Measurements from ENCODE around the gene PDZD2.
"Not testable (repeated sequence)": the region's sequence is repeated elsewhere in the genome, so short reads cannot be mapped to it uniquely, and the experiment has no call there.

Gene PDZD2

GRCh38 chr5:32074401-32074800 is 435.5 kb downstream of the PDZD2 start:
- no peak for DNase-seq (ENCODE audit: low read depth in 2 of 2)

DNA sequence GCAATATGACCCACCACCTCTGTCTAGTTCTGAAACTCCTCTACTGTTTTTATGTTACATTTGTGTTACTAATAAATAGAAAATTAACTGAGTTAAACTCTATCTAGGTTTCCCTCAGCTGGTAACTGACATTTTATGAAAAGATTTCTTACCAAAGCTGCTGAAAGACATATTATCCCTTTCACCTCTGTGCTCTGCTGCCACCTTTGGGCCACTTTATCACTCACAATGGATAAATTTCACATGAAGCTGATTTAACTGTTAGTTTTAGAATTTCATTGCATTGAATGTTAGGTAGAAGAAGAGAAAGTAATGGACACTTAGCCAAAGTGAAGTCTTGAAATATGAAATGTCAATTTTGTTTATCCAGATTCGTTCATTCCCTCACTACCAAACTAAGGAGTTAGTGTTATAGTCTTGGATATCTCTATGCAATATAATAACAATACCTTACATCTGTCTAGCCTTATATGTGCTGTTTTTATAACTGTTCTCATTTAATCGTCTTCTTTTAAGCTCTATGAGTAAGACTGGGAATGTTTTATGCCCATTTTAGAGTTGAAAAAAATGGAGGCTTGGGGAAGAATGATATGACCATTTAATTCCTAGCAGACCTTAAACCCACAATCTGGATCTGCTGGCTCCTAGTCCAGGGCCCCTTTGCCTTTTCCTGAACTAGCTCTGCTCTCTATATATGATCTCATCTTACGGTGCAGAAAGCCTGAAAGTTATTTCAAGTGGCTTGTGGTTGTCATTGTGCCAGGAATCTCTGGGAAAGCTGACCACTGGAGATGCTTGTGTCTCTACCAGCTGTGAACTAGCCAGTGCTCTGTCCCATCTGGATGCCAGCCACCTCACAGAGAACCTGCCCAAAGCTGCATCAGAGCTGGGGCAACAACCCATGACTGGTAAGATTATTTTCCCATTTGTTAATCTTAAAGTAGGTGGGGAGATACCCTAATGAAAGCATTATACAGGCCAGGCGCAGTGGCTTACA is 438.1 kb downstream of the PDZD2 start:
- DNase-seq (ENCODE audit: low read depth in 2 of 2): peak in 1 of 2 experiments; percentile 24

DNA sequence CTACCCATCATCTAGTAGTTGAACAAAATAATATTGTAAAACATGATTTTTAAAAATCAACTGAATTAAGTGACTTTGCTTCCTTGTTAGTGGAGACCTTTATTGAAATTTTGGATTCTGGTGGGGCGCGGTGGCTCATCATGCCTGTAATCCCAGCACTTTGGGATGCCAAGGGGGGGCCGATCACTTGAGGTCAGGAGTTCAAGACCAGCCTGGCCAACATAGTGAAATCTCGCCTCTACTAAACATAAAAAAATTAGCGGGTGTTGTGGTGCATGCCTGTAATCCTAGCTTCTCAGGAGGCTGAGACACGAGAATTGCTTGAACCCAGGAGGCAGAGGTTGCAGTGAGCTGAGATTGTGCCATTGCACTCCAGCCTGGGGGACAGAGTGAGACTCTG is 439.9 kb downstream of the PDZD2 start:
- not testable (repeated sequence) for DNase-seq (ENCODE audit: low read depth in 2 of 2)

GRCh38 chr5:32080565-32080964 is 441.6 kb downstream of the PDZD2 start:
- DNase-seq (ENCODE audit: low read depth in 2 of 2): not testable (repeated sequence)

DNA sequence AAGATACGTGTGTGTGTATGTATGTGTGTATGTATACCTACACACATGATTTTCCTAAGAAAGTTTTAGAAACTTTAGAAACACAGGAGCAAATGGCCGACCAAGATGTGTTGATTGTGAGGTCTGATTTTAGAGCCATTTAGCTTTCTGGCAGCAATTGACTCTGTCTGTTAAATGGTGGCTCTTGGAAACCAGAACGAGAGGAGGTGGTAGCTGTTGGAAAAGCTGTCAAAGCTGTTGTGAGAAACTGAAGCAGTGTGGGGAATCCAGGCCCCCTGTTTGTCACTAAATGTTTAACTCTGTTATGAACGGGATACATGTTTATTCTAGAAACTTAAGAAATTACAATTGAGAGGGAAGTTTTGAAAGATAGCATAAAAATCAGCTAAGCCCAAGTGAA is 443.8 kb downstream of the PDZD2 start:
- no peak for DNase-seq (ENCODE audit: low read depth in 2 of 2)

DNA sequence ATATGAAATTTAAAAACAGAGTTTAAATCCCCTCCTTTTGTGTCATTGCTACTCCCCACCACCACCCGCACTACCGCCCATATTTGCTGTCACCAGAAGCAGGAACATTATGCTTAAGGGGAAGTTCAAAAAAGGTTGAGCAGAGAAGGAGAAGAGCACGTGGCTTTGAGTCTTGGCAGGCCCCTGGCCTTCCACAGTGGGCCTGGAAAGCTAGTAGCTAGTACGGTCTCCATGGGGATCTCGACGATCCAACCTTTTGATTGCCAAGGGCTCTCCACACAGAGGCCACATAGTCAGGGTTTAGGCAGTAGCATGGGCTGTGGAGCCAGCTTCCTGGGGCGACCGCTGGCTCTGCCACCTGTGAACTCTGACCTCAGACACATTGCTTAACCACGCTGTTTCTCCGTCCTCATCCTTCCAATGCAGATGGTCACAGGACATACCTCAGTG is 445.1 kb downstream of the PDZD2 start:
- DNase-seq (ENCODE audit: low read depth in 2 of 2): no peak

DNA sequence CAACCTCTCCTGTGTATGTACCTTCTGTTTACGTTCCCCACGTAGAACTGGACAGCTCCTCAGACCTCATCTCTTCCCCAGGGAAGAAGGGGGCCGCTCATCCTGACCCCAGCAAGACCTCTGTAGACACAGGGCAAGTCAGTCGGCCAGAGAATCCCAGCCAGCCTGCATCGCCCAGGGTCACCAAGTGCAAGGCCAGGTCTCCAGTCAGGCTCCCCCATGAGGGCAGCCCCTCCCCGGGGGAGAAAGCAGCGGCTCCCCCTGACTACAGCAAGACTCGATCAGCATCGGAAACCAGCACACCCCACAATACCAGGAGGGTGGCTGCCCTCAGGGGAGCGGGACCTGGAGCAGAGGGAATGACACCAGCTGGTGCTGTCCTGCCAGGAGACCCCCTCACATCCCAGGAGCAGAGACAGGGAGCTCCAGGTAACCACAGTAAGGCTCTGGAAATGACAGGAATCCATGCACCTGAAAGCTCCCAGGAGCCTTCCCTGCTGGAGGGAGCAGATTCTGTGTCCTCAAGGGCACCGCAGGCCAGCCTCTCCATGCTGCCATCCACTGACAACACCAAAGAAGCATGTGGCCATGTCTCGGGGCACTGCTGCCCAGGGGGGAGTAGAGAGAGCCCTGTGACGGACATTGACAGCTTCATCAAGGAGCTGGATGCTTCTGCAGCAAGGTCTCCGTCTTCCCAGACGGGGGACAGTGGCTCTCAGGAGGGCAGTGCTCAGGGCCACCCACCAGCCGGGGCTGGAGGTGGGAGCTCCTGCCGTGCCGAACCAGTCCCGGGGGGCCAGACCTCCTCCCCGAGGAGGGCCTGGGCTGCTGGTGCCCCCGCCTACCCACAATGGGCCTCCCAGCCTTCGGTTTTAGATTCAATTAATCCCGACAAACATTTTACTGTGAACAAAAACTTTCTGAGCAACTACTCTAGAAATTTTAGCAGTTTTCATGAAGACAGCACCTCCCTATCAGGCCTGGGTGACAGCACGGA is 448.5 kb downstream of the PDZD2 start:
- DNase-seq (ENCODE audit: low read depth in 2 of 2): no peak

DNA sequence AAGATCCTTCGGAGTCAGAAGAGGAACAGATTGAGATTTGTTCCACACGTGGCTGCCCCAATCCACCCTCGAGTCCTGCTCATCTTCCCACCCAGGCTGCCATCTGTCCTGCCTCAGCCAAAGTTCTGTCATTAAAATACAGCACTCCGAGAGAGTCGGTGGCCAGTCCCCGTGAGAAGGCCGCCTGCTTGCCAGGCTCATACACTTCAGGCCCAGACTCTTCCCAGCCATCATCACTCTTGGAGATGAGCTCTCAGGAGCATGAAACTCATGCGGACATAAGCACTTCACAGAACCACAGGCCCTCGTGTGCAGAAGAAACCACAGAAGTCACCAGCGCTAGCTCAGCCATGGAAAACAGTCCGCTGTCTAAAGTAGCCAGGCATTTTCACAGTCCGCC is 449.3 kb downstream of the PDZD2 start:
- DNase-seq (ENCODE audit: low read depth in 2 of 2): no peak

DNA sequence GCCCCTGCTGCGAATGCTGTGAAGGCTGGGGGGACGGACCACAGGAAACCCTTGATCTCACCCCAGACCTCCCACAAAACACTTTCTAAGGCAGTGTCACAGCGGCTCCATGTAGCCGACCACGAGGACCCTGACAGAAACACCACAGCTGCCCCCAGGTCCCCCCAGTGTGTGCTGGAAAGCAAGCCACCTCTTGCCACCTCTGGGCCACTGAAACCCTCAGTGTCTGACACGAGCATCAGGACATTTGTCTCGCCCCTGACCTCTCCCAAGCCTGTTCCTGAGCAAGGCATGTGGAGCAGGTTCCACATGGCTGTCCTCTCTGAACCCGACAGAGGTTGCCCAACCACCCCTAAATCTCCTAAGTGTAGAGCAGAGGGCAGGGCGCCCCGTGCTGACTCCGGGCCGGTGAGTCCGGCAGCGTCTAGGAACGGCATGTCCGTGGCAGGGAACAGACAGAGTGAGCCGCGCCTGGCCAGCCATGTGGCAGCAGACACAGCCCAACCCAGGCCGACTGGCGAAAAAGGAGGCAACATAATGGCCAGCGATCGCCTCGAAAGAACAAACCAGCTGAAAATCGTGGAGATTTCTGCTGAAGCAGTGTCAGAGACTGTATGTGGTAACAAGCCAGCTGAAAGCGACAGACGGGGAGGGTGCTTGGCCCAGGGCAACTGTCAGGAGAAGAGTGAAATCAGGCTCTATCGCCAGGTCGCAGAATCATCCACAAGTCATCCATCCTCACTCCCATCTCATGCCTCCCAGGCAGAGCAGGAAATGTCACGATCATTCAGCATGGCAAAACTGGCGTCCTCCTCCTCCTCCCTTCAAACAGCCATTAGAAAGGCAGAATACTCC is 450.4 kb downstream of the PDZD2 start:
- DNase-seq (ENCODE audit: low read depth in 2 of 2): no peak

DNA sequence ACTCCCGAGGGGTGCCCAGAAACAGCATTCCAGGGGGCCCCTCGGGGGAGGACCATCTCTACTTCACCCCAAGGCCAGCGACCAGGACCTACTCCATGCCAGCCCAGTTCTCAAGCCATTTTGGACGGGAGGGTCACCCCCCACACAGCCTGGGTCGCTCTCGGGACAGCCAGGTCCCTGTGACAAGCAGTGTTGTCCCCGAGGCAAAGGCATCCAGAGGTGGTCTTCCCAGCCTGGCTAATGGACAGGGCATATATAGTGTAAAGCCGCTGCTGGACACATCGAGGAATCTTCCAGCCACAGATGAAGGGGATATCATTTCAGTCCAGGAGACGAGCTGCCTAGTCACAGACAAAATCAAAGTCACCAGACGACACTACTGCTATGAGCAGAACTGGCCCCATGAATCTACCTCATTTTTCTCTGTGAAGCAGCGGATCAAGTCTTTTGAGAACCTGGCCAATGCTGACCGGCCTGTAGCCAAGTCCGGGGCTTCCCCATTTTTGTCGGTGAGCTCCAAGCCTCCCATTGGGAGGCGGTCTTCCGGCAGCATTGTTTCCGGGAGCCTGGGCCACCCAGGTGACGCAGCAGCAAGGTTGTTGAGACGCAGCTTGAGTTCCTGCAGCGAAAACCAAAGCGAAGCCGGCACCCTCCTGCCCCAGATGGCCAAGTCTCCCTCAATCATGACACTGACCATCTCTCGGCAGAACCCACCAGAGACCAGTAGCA is 451.3 kb downstream of the PDZD2 start:
- no peak for DNase-seq (ENCODE audit: low read depth in 2 of 2)

DNA sequence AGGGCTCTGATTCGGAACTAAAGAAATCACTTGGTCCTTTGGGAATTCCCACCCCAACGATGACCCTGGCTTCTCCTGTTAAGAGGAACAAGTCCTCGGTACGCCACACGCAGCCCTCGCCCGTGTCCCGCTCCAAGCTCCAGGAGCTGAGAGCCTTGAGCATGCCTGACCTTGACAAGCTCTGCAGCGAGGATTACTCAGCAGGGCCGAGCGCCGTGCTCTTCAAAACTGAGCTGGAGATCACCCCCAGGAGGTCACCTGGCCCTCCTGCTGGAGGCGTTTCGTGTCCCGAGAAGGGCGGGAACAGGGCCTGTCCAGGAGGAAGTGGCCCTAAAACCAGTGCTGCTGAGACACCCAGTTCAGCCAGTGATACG is 451.8 kb downstream of the PDZD2 start:
- no peak for DNase-seq (ENCODE audit: low read depth in 2 of 2)

- DNase-seq (ENCODE audit: low read depth in 2 of 2): peak; percentile 39 to 52
Measured at GRCh38 chr5:32092938-32093812, 454.2 kb downstream of the PDZD2 start.

- no peak for DNase-seq (ENCODE audit: low read depth in 2 of 2)
Measured at GRCh38 chr5:32094691-32095090, 455.8 kb downstream of the PDZD2 start.

DNA sequence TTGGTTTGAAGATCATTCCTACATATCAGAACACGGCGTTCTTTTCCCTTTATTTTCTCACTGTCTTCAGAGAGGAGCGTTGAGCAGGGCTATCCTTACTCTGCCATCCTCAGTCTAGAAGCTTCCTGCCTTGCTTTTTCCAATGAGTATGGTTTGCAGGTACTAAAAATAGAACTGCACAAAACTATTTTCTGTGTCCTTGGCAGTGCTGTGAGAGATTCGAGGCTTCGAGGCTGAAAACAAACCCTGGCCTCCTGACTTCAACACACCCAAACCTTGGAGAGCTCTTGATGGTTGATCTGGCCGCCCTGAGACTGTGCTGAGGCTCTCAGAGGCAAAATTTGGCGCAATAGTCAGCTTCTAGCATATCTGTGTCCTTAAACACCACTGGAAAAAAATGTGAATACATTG is 456.3 kb downstream of the PDZD2 start:
- DNase-seq (ENCODE audit: low read depth in 2 of 2): no peak

- DNase-seq (ENCODE audit: low read depth in 2 of 2): no peak
Measured at GRCh38 chr5:32096891-32097595, 458.1 kb downstream of the PDZD2 start.

DNA sequence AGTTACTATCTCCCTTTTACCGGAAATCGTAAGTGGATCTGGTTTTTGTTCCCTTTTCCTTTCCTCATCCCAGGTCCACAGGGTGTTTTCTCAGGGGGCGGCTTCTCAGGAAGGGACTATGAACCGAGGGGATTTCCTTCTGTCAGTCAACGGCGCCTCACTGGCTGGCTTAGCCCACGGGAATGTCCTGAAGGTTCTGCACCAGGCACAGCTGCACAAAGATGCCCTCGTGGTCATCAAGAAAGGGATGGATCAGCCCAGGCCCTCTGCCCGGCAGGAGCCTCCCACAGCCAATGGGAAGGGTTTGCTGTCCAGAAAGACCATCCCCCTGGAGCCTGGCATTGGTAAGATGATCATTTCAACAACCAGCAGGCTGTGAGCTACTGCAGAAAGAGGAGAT is 459.4 kb downstream of the PDZD2 start:
- DNase-seq (ENCODE audit: low read depth in 2 of 2): no peak

GRCh38 chr5:32098890-32099310 is 460.0 kb downstream of the PDZD2 start:
- no peak for DNase-seq (ENCODE audit: low read depth in 2 of 2)

DNA sequence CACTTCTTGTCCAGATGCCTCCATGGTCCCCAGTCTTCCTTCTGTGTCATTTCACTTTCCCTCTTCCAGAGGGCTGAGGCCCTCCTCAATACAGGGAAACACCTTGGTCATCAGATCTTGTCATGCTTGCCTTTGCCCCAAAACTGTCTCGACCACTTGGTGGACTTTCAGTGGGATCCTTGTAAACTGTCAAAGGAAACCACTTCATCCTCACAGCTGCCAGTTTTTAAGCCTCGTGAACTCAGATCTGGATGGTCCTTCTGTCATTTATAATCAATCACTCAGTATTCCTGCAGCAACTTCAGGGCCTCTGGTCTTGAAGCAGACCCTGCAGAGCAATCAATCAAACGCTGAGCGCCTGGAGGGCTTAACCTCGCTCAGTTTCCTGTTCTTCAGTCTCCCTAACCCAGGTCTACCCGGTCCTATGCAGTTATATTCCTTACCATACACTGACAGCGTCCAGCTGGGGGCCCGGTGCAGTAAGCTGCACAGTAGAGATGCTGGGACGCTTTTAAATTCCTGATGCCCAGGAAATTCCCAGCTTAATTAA is 460.6 kb downstream of the PDZD2 start:
- DNase-seq (ENCODE audit: low read depth in 2 of 2): no peak

DNA sequence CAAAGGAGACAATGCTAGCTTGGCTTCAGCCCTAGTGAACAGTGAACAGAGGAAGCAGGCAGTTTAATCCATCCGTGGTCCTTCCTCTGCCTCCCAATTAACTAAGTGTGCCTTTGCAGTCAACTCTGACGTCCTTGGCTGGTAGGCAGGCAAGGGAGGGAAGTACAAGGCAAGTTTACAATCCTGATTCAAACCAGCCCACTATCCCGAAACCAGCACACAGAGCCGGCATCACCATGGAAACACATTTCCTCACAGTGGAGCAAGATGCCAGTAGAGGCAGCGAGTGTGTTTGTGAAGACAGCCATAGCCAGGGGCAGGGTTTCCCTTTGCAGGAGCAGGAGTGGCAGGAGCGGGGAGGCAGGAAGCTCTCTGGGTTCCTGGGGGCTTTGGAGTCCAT is 461.3 kb downstream of the PDZD2 start:
- DNase-seq (ENCODE audit: low read depth in 2 of 2): no peak
